OCI-LY3 (cell line): Measurements from ENCODE around the gene EML1.

Experiments used
- CTCF ChIP-seq: fragments of 200-600, 300-600 bp; sonication (generic); IDR thresholded peaks from 2 replicates; pipeline ENCODE4 v1.5.1; 2014; ENCODE audit warnings: antibody characterized with exemption, low read length, low read depth
- EZH2phosphoT487 ChIP-seq: fragments of 200-600 bp; shearing (Covaris generic); IDR thresholded peaks from 2 replicates; pipeline ENCODE4 v1.6.1; 2018; ENCODE audit warnings: antibody characterized with exemption, mixed run types, low read depth

GRCh38 chr14:99785426-99785825 is 7.8 kb upstream of the EML1 start:
- no peak for TF ChIP-seq CTCF
- no peak for TF ChIP-seq EZH2phosphoT487
